RPMI7951 (cell line): ENCODE data around the gene CNN2. TPM values are rescaled to one million over a fixed set of nuclear protein-coding genes. Genes with fewer than 3 reads are reported as not detected.
A peak's percentile ranks its signal among the peaks of the same experiment; 100 is the strongest.

Experiments used
- DNase-seq: peaks from one replicate; pipeline ENCODE4 v3.0.0-alpha.2; 2012; ENCODE audit warnings: low read depth
- total RNA-seq: library from RNA; depleted of rRNA; stranded (reverse); fragments of >200 nt; shearing (Covaris generic); gene quantifications from 2 replicates; pipeline ENCODE4 v1.2.3, GENCODE V29; 2014

The CNN2 gene
- total RNA-seq, 1 experiment from 2014 or later = 179 TPM

DNA sequence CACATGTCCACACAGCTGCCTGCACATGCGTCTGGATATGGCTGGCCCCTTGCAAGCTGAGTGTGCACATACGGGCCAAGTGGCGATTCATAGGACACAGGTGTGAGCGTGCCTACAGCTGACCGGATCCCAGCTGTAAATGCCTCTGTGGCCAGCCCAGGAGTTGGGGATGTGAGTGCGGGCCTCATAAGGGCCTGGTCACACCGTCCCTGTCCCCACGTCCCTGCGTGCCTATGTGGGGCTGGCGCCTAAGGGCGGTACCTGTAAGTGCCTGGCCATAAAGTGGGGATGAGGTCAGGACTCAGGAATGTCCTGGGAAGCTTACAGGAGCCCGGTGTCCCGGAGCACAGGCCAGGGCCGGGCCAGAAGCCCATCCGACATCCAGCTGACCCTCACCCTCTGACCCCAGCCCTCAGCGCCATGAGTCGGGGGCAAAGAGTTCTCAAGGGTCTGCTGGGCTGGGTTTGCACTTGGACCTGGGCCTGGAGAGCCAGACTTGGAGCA, 39.2 kb downstream of the CNN2 start:
- no peak for DNase-seq

DNA sequence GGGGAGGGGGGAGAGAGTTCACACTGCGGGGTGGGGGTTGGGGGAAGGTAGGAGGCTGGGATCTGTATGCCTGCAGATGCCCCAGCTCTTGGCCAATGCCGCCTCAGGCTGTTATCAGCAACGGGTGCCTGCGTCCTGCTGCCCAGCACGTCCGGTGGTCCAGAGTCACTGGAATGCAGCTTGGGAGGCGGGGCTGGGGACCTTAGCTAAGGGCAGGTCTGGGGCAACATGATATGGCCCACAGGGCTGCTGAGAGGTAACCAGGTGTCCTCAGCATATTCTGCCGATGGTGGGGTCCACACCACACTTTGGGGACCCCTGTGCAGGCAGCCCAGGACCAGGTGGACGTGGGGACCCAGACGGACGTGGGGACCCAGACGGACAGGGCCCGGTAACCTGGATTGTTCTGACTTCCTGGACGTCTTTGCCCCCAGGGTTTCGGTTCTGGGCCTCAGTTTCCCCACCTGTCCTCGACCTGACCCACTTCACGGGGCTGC, 39.9 kb downstream of the CNN2 start:
- DNase-seq = no peak

DNA sequence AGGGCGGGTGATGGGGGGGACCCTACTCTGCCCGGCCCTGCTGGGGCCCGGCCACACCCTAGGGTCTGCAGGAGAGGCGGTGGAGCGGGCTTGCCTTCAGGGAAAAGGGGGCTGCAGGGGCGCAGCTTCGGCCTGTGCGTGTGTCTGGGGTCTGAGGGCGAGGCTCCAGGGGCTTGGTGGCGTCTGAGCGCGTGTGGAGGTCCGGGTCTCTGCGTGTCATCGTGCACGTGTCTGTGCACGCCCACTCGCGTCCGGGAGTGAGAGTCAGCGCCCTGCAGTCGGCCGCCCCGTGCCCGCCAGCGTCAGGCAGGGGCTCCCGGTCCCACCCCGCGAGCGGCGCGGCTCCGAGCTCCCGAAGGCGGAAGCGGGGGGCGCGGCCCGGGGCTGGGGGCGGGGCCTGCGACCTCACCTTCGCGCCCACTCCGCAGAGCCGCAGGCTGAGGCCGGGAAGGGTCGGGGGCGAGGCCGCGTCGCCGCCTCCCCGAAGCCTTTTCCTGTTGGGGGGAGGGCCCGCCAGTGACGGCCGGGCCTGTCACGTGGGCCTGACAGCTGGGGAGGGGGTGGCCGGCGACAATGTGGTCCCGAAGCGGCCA, 40.4 kb downstream of the CNN2 start, which contains the start of gene ARHGAP45:
TSS of gene ARHGAP45 (plus strand) at position 420 of the 593 bp plus-strand sequence. CDS start 239 bp downstream, outside the sequence.
- DNase-seq = no peak

DNA sequence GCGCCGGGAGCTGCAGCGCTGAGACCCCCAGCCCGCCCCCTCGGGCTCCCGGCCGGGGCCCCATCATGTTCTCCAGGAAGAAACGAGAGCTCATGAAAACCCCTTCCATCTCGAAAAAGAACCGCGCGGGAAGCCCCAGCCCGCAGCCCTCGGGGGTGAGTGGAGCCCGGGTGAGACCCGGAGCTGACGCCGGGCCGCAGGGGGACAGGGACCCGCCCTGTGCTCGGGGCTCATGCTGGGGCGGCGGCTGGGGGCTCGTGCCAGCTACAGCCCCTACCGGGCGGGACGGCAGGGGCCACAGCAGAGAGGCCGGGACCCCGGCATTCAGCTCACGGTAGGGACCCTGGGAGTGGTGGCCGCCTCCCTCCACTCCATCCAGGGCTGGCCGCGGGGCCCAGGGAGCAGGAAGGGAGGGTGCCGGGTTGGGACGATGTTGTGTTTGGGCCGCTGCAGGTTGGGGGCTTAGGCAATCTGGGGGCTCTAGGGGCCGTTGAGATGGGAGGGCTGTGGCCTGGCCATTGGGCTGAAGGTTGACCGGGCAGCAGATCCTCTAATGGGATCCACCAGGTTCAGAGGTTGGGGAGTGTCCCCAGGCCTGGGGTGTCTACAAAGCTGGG, 41.0 kb downstream of the CNN2 start:
- no peak for DNase-seq

DNA sequence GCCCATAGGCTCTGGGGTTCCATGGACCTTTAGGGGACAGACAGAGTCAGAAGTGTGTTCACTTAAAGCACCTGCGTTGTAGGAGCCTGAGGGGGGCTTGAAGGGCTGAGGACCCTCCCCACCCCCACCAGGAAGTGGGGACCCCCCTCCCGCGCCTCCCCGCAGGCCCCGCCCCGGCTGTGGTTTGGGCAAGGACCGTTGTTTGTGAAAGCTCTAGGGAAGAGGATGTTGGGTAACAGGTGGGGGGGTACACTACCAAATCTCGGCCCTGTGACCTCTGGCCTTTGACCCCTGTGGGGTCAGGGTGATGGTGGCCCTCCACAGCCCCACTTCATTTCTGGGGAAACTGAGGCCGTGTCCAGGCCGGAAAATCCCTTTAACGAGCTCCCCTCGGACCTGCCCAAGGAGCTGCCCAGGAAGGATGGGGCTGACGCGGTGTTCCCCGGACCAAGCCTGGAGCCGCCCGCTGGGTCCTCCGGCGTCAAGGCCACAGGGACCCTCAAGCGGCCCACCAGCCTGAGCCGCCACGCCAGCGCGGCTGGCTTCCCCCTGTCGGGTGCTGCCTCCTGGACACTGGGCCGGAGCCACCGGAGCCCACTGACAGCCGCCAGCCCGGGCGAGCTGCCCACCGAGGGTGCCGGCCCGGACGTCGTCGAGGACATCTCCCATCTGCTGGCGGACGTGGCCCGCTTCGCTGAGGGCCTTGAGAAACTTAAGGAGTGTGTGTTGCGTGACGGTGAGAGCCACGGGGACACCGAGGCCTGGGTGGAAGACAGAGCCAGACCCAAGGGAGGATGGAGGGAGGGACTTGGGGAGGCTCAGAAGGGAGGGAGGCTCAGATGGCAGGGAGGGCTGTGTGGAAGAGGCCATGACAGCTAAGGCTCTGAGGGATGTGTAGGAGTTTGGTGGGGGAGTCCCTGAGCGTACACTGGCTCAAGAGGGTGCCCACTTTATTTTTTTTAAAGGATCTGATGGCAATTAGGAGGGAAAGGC, 41.9 kb downstream of the CNN2 start:
- no peak for DNase-seq

DNA sequence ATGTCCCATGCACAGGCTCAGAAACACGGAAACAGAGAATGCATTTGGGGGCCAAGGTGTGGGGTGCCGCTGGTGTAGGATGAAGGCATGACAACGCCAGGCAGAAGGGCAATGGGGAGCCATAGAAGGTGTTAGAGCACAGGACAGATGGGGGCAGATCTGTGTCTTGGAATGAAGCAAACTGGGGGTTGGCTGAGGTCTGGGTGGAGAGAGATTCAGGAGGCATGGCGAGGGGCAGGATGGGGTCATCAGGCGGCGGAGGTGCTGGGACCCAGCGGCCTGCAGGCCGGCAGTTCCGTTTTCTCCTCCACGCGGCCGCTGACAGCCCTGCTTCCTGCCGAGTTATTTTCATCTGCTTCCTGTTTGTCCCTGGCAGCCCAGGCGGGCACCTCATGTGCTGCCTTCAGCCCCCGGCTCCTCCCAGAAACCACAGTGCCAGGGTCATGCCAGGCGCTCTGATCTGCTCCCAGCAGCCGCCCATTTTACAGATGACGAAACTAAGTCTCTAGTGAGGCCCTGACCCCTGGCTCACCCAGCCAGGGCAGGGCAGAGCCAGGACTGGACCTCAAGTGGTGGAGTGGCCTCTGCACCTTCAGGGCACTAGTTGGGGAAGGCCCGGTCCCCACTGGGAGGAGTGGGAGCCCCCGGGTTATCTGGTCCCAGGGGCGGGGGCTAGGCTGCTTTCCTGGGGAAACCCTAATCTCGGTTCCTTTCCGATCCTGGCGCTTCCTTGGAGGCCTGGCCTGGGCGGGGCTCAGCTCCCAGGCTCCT, 42.8 kb downstream of the CNN2 start:
- no peak for DNase-seq

DNA sequence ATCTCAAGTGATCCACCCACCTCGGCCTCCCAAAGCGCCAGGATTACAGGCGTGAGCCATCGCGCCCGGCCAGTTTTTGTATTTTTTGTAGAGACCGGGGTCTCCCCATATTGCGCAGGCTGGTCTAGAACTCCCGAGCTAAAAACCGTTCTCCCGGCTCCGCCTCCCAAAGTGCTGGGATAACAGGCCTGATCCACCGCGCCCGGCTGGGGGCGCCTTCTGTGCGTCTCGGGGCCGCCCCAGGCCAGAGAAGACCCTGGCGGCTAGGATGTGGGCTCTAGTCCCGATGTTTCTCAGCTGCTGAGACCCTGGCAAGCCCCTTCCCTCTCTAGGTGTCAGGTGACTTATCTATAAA, 44.1 kb downstream of the CNN2 start:
- no peak for DNase-seq

DNA sequence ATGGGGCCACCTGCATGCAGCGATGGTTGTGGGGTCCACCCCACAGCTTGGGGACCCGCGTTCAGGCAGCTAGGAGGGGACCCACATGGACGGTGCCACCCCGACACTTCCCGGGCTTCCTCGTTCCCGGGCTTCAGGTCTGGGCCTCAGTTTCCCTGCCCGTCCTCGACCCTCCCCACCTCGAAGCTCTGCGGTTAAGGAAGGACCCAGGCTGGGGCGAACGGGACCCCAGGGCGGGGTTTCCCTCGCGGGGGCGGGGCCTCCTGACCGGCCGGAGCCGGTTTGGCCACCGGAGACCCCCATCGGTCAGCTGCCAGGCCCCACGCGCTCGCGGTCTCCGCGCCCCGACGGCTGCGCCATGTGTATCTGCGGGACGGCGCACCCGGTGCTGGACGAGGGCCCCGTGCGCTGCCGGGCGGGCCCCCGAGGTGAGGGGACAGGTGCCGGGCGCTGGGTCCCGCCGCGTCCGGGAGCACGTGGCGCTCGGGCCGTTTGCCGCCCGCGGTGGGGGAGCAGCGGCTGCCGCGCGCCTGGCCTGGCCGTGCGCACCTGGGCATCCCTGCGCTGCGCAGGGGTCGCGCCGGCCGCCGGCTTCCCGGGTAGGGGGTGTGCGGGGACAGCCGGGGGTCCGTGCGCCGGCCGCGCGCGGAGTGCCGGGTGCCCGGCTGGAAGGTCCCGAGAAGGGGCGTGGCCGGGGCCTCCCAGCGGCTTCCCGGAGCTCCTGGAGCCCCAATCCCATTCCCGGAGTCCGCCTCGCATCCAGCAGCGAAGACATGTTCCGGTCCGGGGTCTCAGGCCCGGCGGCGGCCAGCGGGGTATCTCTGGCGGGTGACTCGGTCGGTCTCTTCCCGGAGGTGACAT, 44.8 kb downstream of the CNN2 start:
- no peak for DNase-seq

DNA sequence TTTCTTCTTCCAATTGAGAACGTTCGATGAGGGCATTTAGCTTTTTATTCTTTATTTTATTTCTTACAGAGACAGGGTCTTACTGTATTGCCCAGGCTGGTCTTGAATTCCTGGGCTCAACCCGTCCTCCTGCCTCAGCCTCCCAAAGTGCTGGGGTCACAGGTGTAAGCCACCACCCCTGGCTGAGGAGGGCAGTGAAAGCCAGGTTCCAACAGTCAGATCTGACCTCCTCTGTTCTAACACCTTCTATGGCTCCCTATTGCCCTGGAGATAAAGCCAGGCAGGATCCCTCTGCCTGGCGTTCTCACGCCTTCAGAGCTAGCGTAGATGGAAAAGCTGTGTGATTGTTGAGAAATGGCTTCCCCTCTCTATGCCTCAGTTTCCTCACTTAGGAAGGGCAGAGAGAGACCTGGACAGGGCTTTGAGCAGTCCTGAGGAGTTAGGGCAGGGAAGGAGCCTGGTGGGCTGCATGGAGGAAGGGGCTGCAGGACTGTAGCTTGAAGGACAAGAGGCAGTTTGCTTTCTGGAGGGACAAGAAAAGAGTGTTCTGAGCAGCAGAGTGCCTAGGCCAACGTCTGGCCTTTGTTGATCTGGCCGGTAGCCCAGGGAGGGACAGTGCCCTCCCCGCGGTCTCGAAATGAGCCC, 46.1 kb downstream of the CNN2 start:
- DNase-seq = no peak

DNA sequence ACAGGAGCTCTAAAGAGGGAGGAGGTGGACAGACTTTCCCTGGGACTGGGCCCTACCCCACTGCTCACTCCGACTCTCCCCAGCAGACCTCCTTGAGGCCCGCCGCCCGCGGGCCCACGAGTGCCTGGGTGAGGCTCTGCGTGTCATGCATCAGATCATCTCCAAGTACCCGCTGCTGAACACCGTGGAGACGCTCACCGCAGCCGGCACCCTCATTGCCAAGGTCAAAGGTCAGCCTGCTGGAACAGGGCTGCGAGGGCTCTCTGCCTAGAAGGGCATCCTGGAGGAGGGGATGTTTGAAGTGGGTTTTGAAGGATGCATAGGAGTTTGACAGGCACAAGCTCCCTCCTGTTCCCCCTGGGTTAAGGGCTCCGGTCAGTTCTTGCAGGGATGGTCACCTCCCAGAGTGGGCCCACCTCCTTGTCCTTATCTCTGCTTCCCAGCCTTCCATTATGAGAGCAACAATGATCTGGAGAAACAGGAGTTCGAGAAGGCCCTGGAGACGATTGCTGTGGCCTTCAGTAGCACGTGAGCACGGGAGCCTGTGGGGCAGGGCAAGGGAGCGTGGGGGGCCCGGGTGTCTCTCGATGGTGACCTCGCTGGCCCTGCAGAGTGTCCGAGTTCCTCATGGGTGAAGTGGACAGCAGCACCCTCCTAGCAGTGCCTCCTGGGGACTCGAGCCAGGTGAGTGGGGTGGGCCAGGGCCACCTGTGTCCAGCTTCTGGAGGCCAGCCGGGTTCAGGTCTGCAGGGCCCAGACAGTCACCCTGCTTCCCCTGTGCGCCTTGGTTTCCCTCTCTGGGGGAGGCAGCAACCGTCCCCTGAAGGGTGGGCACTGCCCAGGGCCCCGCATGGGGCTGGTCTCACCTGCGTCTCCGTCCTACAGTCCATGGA, 46.9 kb downstream of the CNN2 start:
- no peak for DNase-seq

DNA sequence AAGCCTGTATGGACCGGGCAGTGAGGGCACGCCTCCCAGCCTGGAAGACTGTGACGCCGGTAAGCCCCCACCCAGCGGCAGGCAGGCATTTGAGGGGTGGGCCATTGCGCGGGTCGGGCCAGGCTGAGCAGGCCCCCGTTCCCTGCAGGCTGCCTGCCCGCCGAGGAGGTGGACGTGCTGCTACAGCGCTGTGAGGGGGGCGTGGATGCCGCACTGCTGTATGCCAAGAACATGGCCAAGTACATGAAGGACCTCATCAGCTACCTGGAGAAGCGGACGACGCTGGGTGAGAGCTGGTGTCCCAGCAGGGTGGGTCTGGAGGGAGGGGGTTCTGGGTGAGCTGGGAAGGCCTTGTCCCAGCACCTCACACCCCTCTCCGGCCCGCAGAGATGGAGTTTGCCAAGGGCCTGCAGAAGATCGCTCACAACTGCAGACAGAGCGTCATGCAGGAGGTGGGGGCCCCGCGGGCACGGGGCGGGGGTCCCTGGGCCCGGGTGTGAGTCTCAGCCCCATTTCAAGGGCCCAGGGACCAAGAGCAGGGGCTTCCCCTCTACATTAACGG, 47.6 kb downstream of the CNN2 start:
- DNase-seq = no peak

DNA sequence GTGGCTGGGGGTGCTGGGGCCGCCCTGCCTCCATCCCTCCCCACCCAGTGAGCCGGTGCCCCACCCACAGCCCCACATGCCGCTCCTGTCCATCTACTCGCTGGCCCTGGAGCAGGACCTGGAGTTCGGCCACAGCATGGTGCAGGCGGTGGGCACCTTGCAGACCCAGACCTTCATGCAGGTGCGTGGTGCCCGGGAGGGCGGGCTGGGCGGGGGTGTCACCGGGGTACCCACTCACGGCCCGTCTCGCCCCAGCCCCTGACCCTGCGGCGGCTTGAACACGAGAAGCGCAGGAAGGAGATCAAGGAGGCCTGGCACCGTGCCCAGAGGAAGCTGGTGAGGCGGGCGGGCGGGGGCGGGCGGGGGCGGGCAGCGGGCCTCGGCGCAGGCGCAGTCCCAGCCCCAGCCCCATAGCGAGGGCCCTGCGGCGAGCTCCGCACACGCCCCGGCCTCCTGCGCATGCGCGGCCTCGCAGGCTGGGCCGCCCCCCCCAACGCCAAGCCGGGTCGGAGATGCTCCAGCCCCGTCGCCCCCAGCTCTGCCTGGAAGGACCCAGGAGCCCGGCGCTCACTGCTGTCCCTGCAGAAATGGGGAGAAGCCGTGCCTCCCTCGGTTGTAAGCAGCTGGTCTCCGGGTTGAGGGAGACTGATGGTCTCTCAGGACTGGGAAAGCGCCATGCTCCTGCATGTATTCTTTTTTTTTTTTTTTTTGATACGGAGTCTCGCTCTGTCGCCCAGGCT, 48.3 kb downstream of the CNN2 start:
- no peak for DNase-seq

DNA sequence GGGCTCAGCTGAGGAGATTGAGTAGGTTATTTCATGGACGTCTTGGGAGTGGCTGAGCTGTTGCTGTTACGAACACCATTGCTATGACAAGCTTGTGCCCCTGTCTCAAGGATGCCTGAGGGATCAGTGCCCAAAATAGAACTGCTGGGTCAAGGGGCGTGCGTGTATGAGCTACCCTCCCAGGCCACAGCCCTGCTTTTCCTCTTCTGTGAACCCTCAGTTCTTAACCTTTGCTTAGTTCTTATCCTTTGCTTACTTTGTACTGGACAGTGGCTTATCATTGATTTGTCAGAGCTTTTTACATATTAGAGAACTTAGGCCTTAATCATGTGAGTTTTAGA, 49.6 kb downstream of the CNN2 start:
- DNase-seq = peak; percentile 33

DNA sequence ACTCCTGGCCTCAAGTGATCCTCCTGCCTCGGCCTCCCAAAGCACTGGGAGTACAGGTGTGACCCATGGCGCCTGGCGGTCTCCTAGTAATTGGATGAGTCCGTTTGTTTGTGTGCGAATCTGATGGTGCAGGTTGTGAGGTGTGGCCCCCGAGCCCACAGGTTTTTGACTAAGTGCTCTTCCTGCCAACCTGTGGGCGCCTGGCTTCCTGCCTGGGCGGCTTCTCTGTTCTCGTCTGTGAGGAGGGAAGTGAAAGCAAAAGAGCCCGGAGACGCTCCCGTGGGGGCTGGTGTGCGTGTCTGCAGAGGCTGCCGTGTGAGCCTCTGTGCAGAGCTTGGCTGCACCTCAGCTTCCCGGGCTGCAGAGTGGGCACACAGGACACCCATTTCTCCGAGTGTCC, 50.5 kb downstream of the CNN2 start:
- DNase-seq = no peak

DNA sequence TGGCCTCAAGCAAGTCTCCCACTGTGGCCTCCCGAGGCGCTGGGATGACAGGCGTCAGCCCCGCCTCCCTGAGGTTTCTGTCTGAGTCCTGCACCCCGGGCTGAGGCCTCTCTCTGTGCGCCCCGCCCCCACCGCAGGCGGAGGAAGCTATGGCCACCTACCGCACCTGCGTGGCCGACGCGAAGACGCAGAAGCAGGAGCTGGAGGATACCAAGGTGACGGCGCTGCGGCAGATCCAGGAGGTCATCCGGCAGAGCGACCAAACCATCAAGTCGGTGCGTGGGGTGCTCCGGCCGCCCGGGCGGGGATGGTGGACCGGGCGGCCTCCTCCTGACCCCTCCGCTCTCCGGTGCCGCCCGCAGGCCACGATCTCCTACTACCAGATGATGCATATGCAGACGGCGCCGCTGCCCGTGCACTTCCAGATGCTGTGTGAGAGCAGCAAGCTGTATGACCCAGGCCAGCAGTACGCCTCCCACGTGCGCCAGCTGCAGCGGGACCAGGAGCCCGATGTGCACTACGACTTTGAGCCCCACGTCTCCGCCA, 53.2 kb downstream of the CNN2 start:
- DNase-seq = no peak

DNA sequence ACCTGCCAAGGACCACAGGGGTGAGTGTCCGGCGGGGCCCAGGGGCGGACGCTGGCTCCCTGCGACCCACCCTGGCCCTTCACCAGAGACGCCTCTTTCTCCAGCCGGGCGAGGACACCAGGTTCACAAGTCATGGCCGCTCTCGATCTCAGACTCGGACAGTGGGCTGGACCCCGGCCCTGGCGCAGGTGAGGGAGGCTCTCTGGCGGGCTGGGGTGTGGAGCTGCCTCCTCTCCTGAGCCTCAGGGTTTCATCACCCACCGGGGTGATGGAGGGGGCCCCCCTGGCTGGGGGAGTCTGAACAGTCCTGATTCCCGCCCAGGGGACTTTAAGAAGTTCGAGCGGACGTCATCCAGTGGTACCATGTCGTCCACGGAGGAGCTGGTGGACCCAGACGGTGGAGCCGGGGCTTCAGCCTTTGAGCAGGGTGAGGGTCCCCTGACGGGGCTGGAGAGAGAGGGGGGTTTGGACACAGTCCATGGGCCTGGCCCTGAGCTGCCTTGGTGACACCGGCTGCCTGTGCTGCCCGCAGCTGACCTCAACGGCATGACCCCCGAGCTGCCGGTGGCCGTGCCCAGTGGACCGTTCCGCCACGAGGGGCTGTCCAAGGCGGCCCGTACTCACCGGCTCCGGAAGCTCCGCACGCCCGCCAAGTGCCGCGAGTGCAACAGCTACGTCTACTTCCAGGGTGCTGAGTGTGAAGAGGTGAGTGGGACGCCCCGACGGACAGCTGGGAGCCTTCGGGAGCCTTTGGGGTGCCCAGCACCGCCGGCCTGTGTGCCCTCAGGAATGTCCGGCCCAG, 54.2 kb downstream of the CNN2 start:
- no peak for DNase-seq
